Activated CD4-positive, alpha-beta T cell treated with anti-CD3 and anti-CD28 coated beads, Interleukin-2, amount 50 U/mL, for 48 hours (primary cell): ENCODE data around the gene SLC44A5.

Source experiments
- DNase-seq, 2 experiments: peaks; one replicate each; pipeline ENCODE4 v3.0.0-alpha.2; 2020

The SLC44A5 gene

GRCh38 chr1:75170981-75171380, 439.9 kb downstream of the SLC44A5 start:
- DNase-seq: no peak

GRCh38 chr1:75170011-75170410, 440.9 kb downstream of the SLC44A5 start:
- DNase-seq: no peak

- DNase-seq: no peak
Measured at GRCh38 chr1:75166821-75167220, 444.1 kb downstream of the SLC44A5 start.

- no peak for DNase-seq
Measured at GRCh38 chr1:75165264-75165663, 445.6 kb downstream of the SLC44A5 start.

GRCh38 chr1:75159154-75159553, 451.8 kb downstream of the SLC44A5 start:
- no peak for DNase-seq
